DOHH2 (cell line): Measurements from ENCODE around the gene APCDD1L.

Source experiments
- H3F3A ChIP-seq: fragments of 200-600 bp; sonication (generic), shearing (Covaris generic); 2 replicates; pipeline ENCODE4 v1.6.0; 2016; ENCODE audit warnings: antibody characterized with exemption, mild to moderate bottlenecking; ENCODE audit not compliant: control insufficient read depth, insufficient read depth
- H3K27ac ChIP-seq: fragments of 200-600 bp; sonication (generic); 2 replicates; pipeline ENCODE4 v1.5.1; 2014; ENCODE audit warnings: low read depth, mild to moderate bottlenecking, low read length, moderate library complexity
- H3K27me3 ChIP-seq: fragments of 200-600 bp; sonication (generic); 2 replicates; pipeline ENCODE4 v1.6.1; 2014; ENCODE audit warnings: mild to moderate bottlenecking, low read length, mixed read lengths; ENCODE audit not compliant: control insufficient read depth
- H3K36me3 ChIP-seq: fragments of 200-600 bp; sonication (generic); 2 replicates; pipeline ENCODE4 v1.6.1; 2014; ENCODE audit warnings: mild to moderate bottlenecking, low read length, moderate library complexity, mixed read lengths; ENCODE audit not compliant: control insufficient read depth
- H3K4me1 ChIP-seq: fragments of 200-600 bp; sonication (generic); 2 replicates; pipeline ENCODE4 v1.6.1; 2014; ENCODE audit warnings: mild to moderate bottlenecking, low read length, mixed read lengths; ENCODE audit not compliant: control insufficient read depth
- H3K4me2 ChIP-seq: fragments of 200-600 bp; sonication (generic); 2 replicates; pipeline ENCODE4 v1.6.0; 2014; ENCODE audit warnings: mild to moderate bottlenecking, low read length, moderate library complexity
- H3K4me3 ChIP-seq: fragments of 200-600 bp; sonication (generic); 2 replicates; pipeline ENCODE4 v1.5.1; 2014; ENCODE audit warnings: mild to moderate bottlenecking, low read length, mixed read lengths
- H3K79me2 ChIP-seq: fragments of 200-600 bp; sonication (generic); 2 replicates; pipeline ENCODE4 v1.6.1; 2014; ENCODE audit warnings: mild to moderate bottlenecking, low read length, mixed read lengths; ENCODE audit not compliant: control insufficient read depth
- H3K9me2 ChIP-seq: fragments of 200-600 bp; sonication (generic); replicated peaks from 2 replicates; pipeline ENCODE4 v1.6.1; 2014; ENCODE audit warnings: mild to moderate bottlenecking, low read length, mixed read lengths; ENCODE audit not compliant: control insufficient read depth
- H3K9me3 ChIP-seq: fragments of 200-600 bp; sonication (generic); 2 replicates; pipeline ENCODE4 v1.6.1; 2014; ENCODE audit warnings: antibody characterized with exemption, low read length, mixed read lengths; ENCODE audit not compliant: control insufficient read depth, insufficient read depth
- H4K20me1 ChIP-seq: fragments of 200-600 bp; sonication (generic); 2 replicates; pipeline ENCODE4 v1.6.0; 2014; ENCODE audit warnings: low read depth, mild to moderate bottlenecking, antibody characterized with exemption, low read length, moderate library complexity; ENCODE audit not compliant: control insufficient read depth, insufficient read depth
- CTCF ChIP-seq: fragments of 200-600 bp; sonication (generic); IDR thresholded peaks from one replicate; pipeline ENCODE4 v1.5.1; 2014; ENCODE audit warnings: antibody characterized with exemption, mild to moderate bottlenecking, low read depth, low read length; ENCODE audit not compliant: poor library complexity, severe bottlenecking
- EZH2phosphoT487 ChIP-seq: fragments of 200-600 bp; sonication (generic); IDR thresholded peaks from 2 replicates; pipeline ENCODE4 v1.6.1; 2017; ENCODE audit warnings: borderline replicate concordance, mild to moderate bottlenecking, antibody characterized with exemption, low read length, moderate library complexity, mixed read lengths

Gene APCDD1L

GRCh38 chr20:58518387-58518786, 3.2 kb upstream of the APCDD1L start:
- H3F3A ChIP-seq = no peaks in the 10 kb centered on the region

GRCh38 chr20:58514321-58515232, 622 bp downstream of the APCDD1L start:
- Histone ChIP-seq H3K79me2 (no peaks in the 10 kb centered on the region), H3K27me3 (no peaks in the 10 kb centered on the region; the same call in 1 of the 2 replicates), H3F3A (no peaks in the 10 kb centered on the region), H3K4me1 (no peaks in the 10 kb centered on the region), H3K4me2 (no peak overlapping the region), H3K4me3 (no peak overlapping the region), H4K20me1 (no peaks in the 10 kb centered on the region), H3K9me3 (no peaks in the 10 kb centered on the region), H3K9me2 (no peaks in the 10 kb centered on the region), H3K36me3 (no peaks in the 10 kb centered on the region), H3K27ac (no peak overlapping the region)
- TF ChIP-seq CTCF (no peak), EZH2phosphoT487 (no peak)

More at GRCh38 chr20:58518387-58518786, 3.2 kb upstream of the APCDD1L start:
- no peaks in the 10 kb centered on the region for H3K9me2 ChIP-seq
- H3K27ac ChIP-seq = no peak overlapping the region
- H4K20me1 ChIP-seq = no peaks in the 10 kb centered on the region
- no peak overlapping the region for H3K4me3 ChIP-seq
- no peaks in the 10 kb centered on the region for H3K36me3 ChIP-seq
- no peaks in the 10 kb centered on the region; the same call in 1 of the 2 replicates for H3K27me3 ChIP-seq
- no peaks in the 10 kb centered on the region for H3K9me3 ChIP-seq
- no peaks in the 10 kb centered on the region for H3K79me2 ChIP-seq
- H3K4me2 ChIP-seq = no peak overlapping the region
- H3K4me1 ChIP-seq = no peaks in the 10 kb centered on the region
- no peak for TF ChIP-seq CTCF
- no peak for TF ChIP-seq EZH2phosphoT487

GRCh38 chr20:58513580-58514285, 1.5 kb downstream of the APCDD1L start:
- Histone ChIP-seq H3K4me3 (no peak overlapping the region), H3F3A (no peaks in the 10 kb centered on the region), H3K27ac (no peak overlapping the region), H3K9me2 (no peaks in the 10 kb centered on the region), H4K20me1 (no peaks in the 10 kb centered on the region), H3K79me2 (no peaks in the 10 kb centered on the region), H3K9me3 (no peaks in the 10 kb centered on the region), H3K4me2 (no peak overlapping the region), H3K4me1 (no peaks in the 10 kb centered on the region), H3K27me3 (no peaks in the 10 kb centered on the region; the same call in 1 of the 2 replicates), H3K36me3 (no peaks in the 10 kb centered on the region)
- no peak for TF ChIP-seq EZH2phosphoT487
- TF ChIP-seq CTCF = no peak
